ENCODE results near the gene MGRN1.
A peak's percentile ranks its signal among the peaks of the same experiment; 100 is the strongest.

The MGRN1 gene

GRCh38 chr16:4606354-4606753, 18.3 kb upstream of the MGRN1 start:
- DNase-seq: no peak

GRCh38 chr16:4607841-4608703, 16.6 kb upstream of the MGRN1 start:
- no peak for DNase-seq

GRCh38 chr16:4608704-4608980, 16.0 kb upstream of the MGRN1 start:
- DNase-seq: no peak

- DNase-seq: no peak
These were observed 15.2 kb upstream of the MGRN1 start for GRCh38 chr16:4609200-4610010.

- DNase-seq: no peak
These were observed 14.3 kb upstream of the MGRN1 start for GRCh38 chr16:4610011-4611005.

- no peak for DNase-seq
These were observed 13.1 kb upstream of the MGRN1 start for GRCh38 chr16:4611337-4612021.

DNA sequence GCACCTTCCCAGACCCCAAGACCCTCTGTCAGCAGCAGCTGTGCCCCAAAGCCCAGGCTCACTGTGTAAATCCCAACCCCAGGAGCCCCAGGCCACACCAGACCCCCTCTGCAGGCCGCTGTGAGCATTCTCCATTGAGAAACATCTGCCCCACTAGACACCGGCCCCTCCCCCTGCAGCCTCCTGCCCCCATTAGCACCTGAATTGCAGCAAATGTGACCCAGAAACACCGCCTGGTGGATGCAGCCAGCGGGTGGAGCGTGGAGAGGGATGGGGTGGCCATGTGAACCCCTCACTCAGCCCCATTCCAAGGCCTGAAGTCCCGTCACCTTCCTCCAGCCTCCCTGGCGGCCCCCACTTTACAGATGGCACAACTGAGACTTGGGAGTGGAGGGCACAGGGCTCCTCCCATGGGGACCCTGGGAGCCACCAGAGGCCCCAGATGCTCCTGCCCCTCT, 12.1 kb upstream of the MGRN1 start:
- no peak for DNase-seq

DNA sequence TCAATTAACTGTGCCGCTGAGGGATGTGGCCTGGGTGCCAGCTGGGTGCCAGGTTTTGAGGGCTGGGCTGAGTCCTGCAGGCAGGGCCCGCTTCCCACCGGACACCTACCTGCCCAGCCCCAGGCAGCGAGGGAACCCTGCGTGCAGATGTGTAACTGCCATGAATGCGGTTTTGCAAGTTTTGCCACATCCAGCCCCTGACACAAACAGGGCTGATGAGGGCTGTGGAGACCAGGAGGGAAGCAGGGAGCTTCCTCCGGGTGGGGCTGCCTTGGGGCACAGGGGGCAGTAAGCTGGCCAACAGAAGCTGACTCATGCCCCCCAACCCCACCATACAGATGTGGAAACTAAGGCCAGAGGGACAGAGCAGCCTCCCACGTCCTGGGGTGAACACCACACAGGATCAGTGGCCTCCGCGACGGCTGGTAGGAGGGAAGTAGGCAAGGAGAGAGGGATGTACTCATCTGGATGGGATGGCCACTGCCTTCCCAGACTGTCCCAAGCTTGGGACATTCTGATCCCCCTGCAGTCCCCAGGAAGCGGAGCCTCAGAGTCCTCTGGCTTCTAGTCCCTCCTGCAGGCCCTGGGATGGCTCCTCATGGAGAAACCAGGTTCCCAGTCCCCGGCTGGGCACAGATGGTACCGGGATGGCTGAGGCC, 11.5 kb upstream of the MGRN1 start:
- no peak for DNase-seq

DNA sequence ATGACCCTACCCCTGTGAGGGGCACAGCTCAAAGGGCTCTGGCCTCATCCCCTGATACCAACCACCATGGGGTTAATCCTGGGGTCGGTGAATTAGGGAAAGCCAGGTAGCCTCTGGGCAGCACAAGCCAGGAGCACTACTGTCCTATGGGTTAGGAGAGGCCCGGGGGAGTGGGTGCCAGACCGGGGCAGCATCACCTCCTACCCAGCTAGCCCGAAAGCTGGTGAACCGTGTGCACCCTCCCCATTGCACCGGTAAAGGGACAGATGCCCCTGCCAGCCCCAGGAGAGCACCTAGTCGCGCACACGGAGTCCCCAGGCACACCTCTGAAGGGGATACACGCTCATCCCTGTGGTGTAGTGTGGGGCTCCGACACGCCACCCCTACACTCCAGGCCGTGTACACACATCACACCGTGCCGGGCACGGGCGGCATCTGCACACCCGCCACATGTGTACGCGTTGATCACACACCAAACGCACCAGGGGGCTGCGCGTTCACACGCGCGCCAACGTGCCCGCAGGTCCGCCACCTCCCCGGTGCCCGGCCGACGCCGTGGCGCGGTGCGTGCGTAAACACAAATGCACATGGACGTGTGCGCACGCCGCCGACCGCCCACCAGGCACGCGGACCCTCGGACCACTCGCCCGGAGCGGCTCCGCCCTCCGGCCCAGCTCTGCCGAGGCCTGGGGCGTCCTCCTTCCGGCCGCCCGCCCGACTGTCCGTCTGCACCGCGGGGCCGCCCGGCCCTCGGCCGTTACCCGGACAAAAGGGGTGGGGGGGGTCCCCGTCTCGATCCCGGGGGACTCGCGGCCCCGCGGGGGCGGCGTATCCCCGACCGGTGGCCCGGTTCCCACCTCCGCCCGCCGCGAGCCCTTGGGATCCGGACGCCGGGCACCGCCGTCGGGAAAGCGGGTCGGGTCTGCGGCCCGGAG, 10.7 kb upstream of the MGRN1 start:
- DNase-seq: no peak

DNA sequence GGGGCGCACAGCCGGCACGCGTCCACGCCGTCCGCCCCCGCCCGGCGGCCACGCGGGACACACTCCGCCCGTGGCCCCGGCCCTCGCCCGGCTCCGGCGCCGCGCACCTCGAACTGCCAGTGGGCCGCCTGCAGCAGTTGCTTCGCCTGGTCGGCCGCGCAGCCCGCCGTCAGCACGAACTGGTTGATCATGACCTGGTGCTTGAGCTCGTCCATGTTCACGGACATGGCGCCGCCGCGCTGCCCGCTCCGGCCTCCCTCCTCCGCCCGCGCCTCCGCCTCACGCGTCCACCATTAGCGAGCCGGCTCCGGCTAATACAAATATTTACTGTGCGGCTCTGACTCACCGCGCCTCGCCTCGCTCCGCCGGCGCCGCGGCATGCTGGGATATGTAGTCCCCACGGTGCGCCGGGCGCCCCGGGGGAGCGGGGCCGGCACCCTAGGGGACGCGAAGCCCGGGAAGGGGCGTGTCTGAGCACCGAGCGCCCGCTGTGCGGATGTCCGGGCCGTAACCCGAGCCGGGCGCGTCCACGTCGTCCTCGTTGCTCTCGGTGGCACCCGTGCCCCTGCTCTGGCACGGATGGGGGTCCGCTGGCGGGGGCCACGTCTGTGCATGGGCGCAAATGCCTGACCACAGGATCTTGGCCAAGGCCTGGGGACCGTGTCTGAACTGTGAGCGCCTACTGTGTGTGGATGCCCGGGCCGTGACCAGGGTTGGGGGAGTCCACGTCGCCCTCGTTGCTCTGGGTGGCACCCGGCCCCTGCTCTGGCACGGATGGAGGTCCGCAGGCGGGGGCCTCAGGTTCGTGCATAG, 9.8 kb upstream of the MGRN1 start, which contains the start of gene UBALD1:
Gene UBALD1 (minus strand): TSS at position 318 of the 813 bp plus-strand sequence. CDS start 91 bp downstream, at position 227.
- peak; percentile 42 for DNase-seq

DNA sequence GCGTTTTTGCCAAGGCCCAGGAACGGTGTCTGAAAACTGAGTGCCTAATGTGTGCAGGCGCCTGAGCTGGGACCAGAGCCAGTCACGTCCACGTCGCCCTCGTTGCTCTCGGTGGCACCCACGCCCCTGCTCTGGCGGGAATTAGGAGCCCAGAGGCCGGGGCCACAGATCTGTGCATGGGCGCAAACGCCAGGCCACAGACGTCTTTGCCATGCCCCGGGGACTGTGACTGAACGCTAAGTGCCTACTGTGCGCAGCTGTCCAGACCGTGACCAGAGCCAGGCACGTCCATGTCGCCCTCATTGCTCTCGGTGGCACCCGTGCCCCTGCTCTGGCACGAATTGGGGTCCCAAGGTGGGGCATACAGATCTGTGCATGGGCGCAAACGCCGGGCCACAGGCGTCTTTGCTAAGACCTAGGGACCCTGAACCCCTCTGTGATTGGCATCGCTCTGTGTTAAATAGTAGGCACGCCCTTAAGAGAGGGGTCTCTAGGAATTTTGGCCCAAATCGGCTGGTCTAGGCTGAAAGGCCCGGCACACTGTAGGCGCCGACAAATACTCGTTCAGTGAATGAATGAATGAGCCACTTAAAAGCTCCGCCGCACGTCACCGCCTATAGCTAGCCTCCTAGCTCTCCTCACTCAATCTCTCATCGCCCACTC, 9.1 kb upstream of the MGRN1 start:
- no peak for DNase-seq

- peak; percentile 99 for DNase-seq
These were observed 8.4 kb upstream of the MGRN1 start for GRCh38 chr16:4616047-4616811.

- DNase-seq: no peak
These were observed 6.7 kb upstream of the MGRN1 start for GRCh38 chr16:4617880-4618279.

- DNase-seq: no peak
These were observed 5.8 kb upstream of the MGRN1 start for GRCh38 chr16:4618645-4619418.

GRCh38 chr16:4623593-4623992, 1.0 kb upstream of the MGRN1 start:
- DNase-seq: no peak

GRCh38 chr16:4624827-4625559, 367 bp downstream of the MGRN1 start:
- DNase-seq: no peak

All from DMS 273 treated with DMSO at 0.1 percent for 48 hours (cell line).